PC-9 (cell line): Measurements from ENCODE around the gene CRY1. TPM values are rescaled to one million over a fixed set of nuclear protein-coding genes. Genes with fewer than 3 reads are reported as not detected.

ENCODE experiments used
- BruUV-seq: library from RNA; stranded (reverse); fragments of 400-500 nt; replicated peaks from 2 replicates; lab custom pipeline; 2021; lab: Mats Ljungman, UMichigan
- CTCF ChIA-PET: fragments of 300-600 bp; sonication (Branson Sonifier 250); formaldehyde crosslinking; loops from one replicate; lab custom pipeline; 2022; ENCODE audit warnings: antibody characterized with exemption; lab: Charles Lee
- POLR2A ChIA-PET: fragments of 300-600 bp; sonication (Branson Sonifier 250); formaldehyde crosslinking; loops from one replicate; lab custom pipeline; 2022; ENCODE audit warnings: antibody characterized with exemption; ENCODE audit not compliant: unreplicated experiment; lab: Charles Lee
- DNase-seq, 2 experiments: peaks; one replicate each; pipeline versions ENCODE4 v3.0.0 to v3.0.0-alpha.2; 2015 to 2022; ENCODE audit warnings: mixed read lengths in 1 of 2
- H2AFZ ChIP-seq: fragments of 200-600 bp; sonication (generic); 2 replicates; pipeline ENCODE4 v1.8.1; 2017; ENCODE audit warnings: antibody characterized with exemption
- H3F3A ChIP-seq: fragments of 200-600 bp; sonication (generic); 2 replicates; pipeline ENCODE4 v1.8.1; 2017; ENCODE audit warnings: antibody characterized with exemption, mild to moderate bottlenecking, low read depth; ENCODE audit not compliant: insufficient read depth
- H3K27ac ChIP-seq: fragments of 200-600 bp; sonication (generic); 2 replicates; pipeline ENCODE4 v1.6.1; 2016; ENCODE audit warnings: mixed run types
- H3K27me3 ChIP-seq: fragments of 200-600 bp; sonication (generic); 2 replicates; pipeline ENCODE4 v1.6.1; 2016; ENCODE audit warnings: low read depth, mixed run types; ENCODE audit not compliant: insufficient read depth
- H3K36me3 ChIP-seq: fragments of 200-600 bp; sonication (generic); 2 replicates; pipeline ENCODE4 v1.6.1; 2016; ENCODE audit warnings: low read depth, mixed run types
- H3K4me1 ChIP-seq: fragments of 200-600 bp; sonication (generic); replicated peaks from 2 replicates; pipeline ENCODE4 v1.6.1; 2016; ENCODE audit warnings: mixed run types; ENCODE audit not compliant: insufficient read depth
- H3K4me2 ChIP-seq: fragments of 200-600 bp; sonication (generic); 2 replicates; pipeline ENCODE4 v1.6.1; 2017; ENCODE audit warnings: mixed run types
- H3K4me3 ChIP-seq: fragments of 200-600 bp; sonication (generic); 2 replicates; pipeline ENCODE4 v1.6.1; 2016; ENCODE audit warnings: mixed run types
- H3K79me2 ChIP-seq: fragments of 200-600 bp; sonication (generic); 2 replicates; pipeline ENCODE4 v1.6.1; 2017; ENCODE audit warnings: low read depth, mixed run types
- H3K9me2 ChIP-seq: fragments of 200-600 bp; sonication (generic); 2 replicates; pipeline ENCODE4 v1.8.1; 2017; ENCODE audit warnings: mild to moderate bottlenecking; ENCODE audit not compliant: insufficient read depth
- H3K9me3 ChIP-seq: fragments of 200-600 bp; sonication (generic); 2 replicates; pipeline ENCODE4 v1.8.1; 2016; ENCODE audit warnings: low read depth; ENCODE audit not compliant: insufficient read depth
- H4K20me1 ChIP-seq: fragments of 200-600 bp; sonication (generic); 2 replicates; pipeline ENCODE4 v1.8.1; 2017; ENCODE audit not compliant: insufficient read depth
- EZH2 ChIP-seq: fragments of 200-600 bp; sonication (generic); IDR thresholded peaks from 2 replicates; pipeline ENCODE4 v1.8.0; 2017; ENCODE audit warnings: antibody characterized with exemption, low read depth
- intact Hi-C: fragments of 100-400 bp; cut with micrococcal nuclease; formaldehyde crosslinking; loops from one replicate; pipeline ENCODE4 v1.10.0; 2022; ENCODE audit not compliant: unreplicated experiment
- total RNA-seq: library from RNA; stranded (reverse); gene quantifications from 2 replicates; pipeline ENCODE4 v1.2.3, GENCODE V29; 2021
- TF ChIP-seq, protein P1 (sequence below): fragments of 200-600 bp; sonication (generic); conservative IDR thresholded peaks from 2 replicates; pipeline ENCODE4 v1.6.1; 2017; ENCODE audit warnings: mixed run types, antibody characterized with exemption, mild to moderate bottlenecking, moderate library complexity

Gene CRY1
- total RNA-seq, 1 experiment from 2014 or later, result 18.1 TPM

- H2AFZ ChIP-seq, result peak overlapping the region; percentile 96
- DNase-seq, result peak; percentile 34 to 44
- peaks cover 35% of the 10 kb centered on the region for H3K79me2 ChIP-seq
- H3K4me3 ChIP-seq, result peak overlapping the region; percentile 64
- H4K20me1 ChIP-seq, result peaks cover 14% of the 10 kb centered on the region
- H3K9me2 ChIP-seq, result no peaks in the 10 kb centered on the region
- BruUV-seq, result TSS peak; percentile 67
- ChIA-PET POLR2A (no interaction called here), CTCF (interaction anchor here (1.4 kb wide), 1 partner anchor 11 kb away, joined by 6 read pairs; no protein-coding TSS in a partner anchor)
- H3K4me2 ChIP-seq, result peak overlapping the region; percentile 83
- peaks cover 10% of the 10 kb centered on the region; the same call in 1 of the 2 replicates for H3F3A ChIP-seq
- peak overlapping the region; percentile 72 for H3K27ac ChIP-seq
- intact Hi-C loops, result loop anchor here (1.0 to 10.0 kb wide), 7 partner anchors 66 to 708 kb away; partner anchors contain the start of genes MTERF2 and RIC8B
- H3K27me3 ChIP-seq, result no peaks in the 10 kb centered on the region
- H3K9me3 ChIP-seq, result peaks cover 2% of the 10 kb centered on the region; the same call in 1 of the 2 replicates
- TF ChIP-seq, protein P1, sequence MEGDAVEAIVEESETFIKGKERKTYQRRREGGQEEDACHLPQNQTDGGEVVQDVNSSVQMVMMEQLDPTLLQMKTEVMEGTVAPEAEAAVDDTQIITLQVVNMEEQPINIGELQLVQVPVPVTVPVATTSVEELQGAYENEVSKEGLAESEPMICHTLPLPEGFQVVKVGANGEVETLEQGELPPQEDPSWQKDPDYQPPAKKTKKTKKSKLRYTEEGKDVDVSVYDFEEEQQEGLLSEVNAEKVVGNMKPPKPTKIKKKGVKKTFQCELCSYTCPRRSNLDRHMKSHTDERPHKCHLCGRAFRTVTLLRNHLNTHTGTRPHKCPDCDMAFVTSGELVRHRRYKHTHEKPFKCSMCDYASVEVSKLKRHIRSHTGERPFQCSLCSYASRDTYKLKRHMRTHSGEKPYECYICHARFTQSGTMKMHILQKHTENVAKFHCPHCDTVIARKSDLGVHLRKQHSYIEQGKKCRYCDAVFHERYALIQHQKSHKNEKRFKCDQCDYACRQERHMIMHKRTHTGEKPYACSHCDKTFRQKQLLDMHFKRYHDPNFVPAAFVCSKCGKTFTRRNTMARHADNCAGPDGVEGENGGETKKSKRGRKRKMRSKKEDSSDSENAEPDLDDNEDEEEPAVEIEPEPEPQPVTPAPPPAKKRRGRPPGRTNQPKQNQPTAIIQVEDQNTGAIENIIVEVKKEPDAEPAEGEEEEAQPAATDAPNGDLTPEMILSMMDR, result no peak
- TF ChIP-seq EZH2, result no peak
- peaks cover 19% of the 10 kb centered on the region for H3K4me1 ChIP-seq
- no peaks in the 10 kb centered on the region for H3K36me3 ChIP-seq
Observed at GRCh38 chr12:107092669-107093416, 506 bp downstream of the CRY1 start.

DNA sequence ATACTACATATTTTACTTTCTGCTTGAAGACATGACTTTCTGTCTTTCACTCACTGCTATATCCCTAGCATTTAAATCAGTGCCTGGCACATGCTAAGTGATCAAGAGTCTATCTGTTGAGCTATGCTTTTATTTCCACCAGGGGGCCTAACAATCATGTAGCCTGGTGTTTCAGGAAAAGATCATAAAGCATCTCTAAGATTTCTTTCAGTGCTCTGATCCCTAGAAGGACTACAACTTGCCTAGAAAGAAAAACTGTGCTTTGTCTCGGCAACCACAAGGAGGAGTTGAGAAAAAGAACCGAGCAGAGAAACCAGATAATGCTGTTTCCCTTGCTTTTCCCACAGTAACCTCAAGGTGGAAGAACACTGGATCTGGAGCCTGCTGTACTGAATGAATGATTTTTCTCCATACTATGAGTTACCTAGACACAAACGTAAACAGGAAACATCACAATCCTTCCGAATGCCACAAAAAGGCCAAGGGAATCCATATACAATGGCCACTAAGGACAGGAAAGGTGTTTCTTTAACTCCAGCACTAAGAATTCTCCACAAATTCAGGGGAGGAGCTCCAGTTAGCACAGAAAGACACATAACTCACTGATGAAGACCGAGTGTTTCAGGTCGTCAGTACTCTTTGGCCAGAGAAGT, 1.2 kb downstream of the CRY1 start:
- no peaks in the 10 kb centered on the region for H3K27me3 ChIP-seq
- peaks cover 35% of the 10 kb centered on the region for H3K79me2 ChIP-seq
- ChIA-PET CTCF (interaction anchor here (0.6 to 1.4 kb wide), 4 partner anchors 12 to 584 kb away, joined by 3 to 11 read pairs (median 6); no protein-coding TSS in a partner anchor), POLR2A (interaction anchor here (0.7 kb wide), 1 partner anchor 116 kb away, joined by 3 read pairs; no protein-coding TSS in a partner anchor)
- peaks cover 14% of the 10 kb centered on the region for H4K20me1 ChIP-seq
- H3K9me3 ChIP-seq, result peaks cover 2% of the 10 kb centered on the region; the same call in 1 of the 2 replicates
- H3K27ac ChIP-seq, result peak overlapping the region; percentile 72
- peaks cover 19% of the 10 kb centered on the region for H3K4me1 ChIP-seq
- DNase-seq, result peak; percentile 63 to 95
- H3K4me2 ChIP-seq, result peak overlapping the region; percentile 83
- BruUV-seq, result no TSS peak
- H2AFZ ChIP-seq, result peak overlapping the region; percentile 96
- H3K4me3 ChIP-seq, result peak overlapping the region; percentile 64
- TF ChIP-seq, protein P1, result peak; percentile 87
- TF ChIP-seq EZH2, result no peak
- peaks cover 10% of the 10 kb centered on the region; the same call in 1 of the 2 replicates for H3F3A ChIP-seq
- H3K9me2 ChIP-seq, result no peaks in the 10 kb centered on the region
- intact Hi-C loops, result loop anchor here (1.0 to 10.0 kb wide), 5 partner anchors 65 to 707 kb away; partner anchors contain the start of genes MTERF2 and RIC8B
- H3K36me3 ChIP-seq, result no peaks in the 10 kb centered on the region

- Histone ChIP-seq H3K4me2 (peak overlapping the region; percentile 83), H3K36me3 (no peaks in the 10 kb centered on the region), H2AFZ (no peak overlapping the region), H3K27me3 (no peaks in the 10 kb centered on the region), H3F3A (peaks cover 10% of the 10 kb centered on the region; the same call in 1 of the 2 replicates), H3K9me2 (no peaks in the 10 kb centered on the region), H3K4me3 (peak overlapping the region; percentile 64; the same call in 1 of the 2 replicates), H3K9me3 (no peaks in the 10 kb centered on the region; the same call in 1 of the 2 replicates), H3K79me2 (peaks cover 36% of the 10 kb centered on the region), H3K27ac (no peak overlapping the region), H4K20me1 (peaks cover 14% of the 10 kb centered on the region), H3K4me1 (peaks cover 19% of the 10 kb centered on the region)
- ChIA-PET POLR2A (no interaction called here), CTCF (interaction anchor here (0.6 to 1.4 kb wide), 4 partner anchors 13 to 585 kb away, joined by 3 to 11 read pairs (median 6); no protein-coding TSS in a partner anchor)
- BruUV-seq, result no TSS peak
- TF ChIP-seq EZH2, result no peak
- TF ChIP-seq, protein P1, result no peak
- intact Hi-C loops, result loop anchor here (5.0 to 10.0 kb wide), 3 partner anchors 107 to 707 kb away; partner anchors contain the start of genes MTERF2 and RIC8B
- no peak for DNase-seq
Observed at GRCh38 chr12:107091381-107091780, 2.0 kb downstream of the CRY1 start.
